HEK293 (cell line): Measurements from ENCODE around the gene CHD5.

Source experiments
- ATF2 ChIP-seq: fragments of 450-650 bp; formaldehyde crosslinking; IDR thresholded peaks from 2 replicates; pipeline ENCODE4 v1.5.1; 2016; ENCODE audit warnings: missing biosample characterization, missing genetic modification characterization, low read depth
- BCL11A ChIP-seq: fragments of 450-650 bp; formaldehyde crosslinking; IDR thresholded peaks from 2 replicates; pipeline ENCODE4 v1.5.1; 2016; ENCODE audit warnings: low read depth, missing biosample characterization, missing genetic modification characterization
- ELK4 ChIP-seq: IDR thresholded peaks from 2 replicates; pipeline ENCODE4 v1.6.1; 2011; ENCODE audit warnings: mild to moderate bottlenecking, low read depth, low read length, borderline replicate concordance
- PRDM6 ChIP-seq: fragments of 450-650 bp; formaldehyde crosslinking; IDR thresholded peaks from 2 replicates; pipeline ENCODE4 v1.5.1; 2017; ENCODE audit warnings: missing biosample characterization, missing genetic modification characterization
- RBAK ChIP-seq: fragments of 450-650 bp; formaldehyde crosslinking; IDR thresholded peaks from 2 replicates; pipeline ENCODE4 v1.5.1; 2016; ENCODE audit warnings: missing biosample characterization, missing genetic modification characterization
- YY2 ChIP-seq: fragments of 450-650 bp; formaldehyde crosslinking; IDR thresholded peaks from 2 replicates; pipeline ENCODE4 v1.5.1; 2016; ENCODE audit warnings: missing biosample characterization, missing genetic modification characterization
- ZFHX2 ChIP-seq: fragments of 450-650 bp; formaldehyde crosslinking; conservative IDR thresholded peaks from 2 replicates; pipeline ENCODE4 v1.5.1; 2016; ENCODE audit warnings: missing biosample characterization, missing genetic modification characterization
- ZFP41 ChIP-seq: fragments of 450-650 bp; formaldehyde crosslinking; IDR thresholded peaks from 2 replicates; pipeline ENCODE4 v1.5.1; 2016; ENCODE audit warnings: missing biosample characterization, missing genetic modification characterization, borderline replicate concordance
- ZFP69B ChIP-seq: fragments of 450-650 bp; formaldehyde crosslinking; IDR thresholded peaks from 2 replicates; pipeline ENCODE4 v1.5.1; 2016; ENCODE audit warnings: missing biosample characterization, missing genetic modification characterization
- ZNF140 ChIP-seq: fragments of 450-650 bp; formaldehyde crosslinking; IDR thresholded peaks from 2 replicates; pipeline ENCODE4 v1.5.1; 2016; ENCODE audit warnings: missing biosample characterization, missing genetic modification characterization
- ZNF23 ChIP-seq: fragments of 450-650 bp; formaldehyde crosslinking; IDR thresholded peaks from 2 replicates; pipeline ENCODE4 v1.5.1; 2016; ENCODE audit warnings: missing biosample characterization, missing genetic modification characterization, borderline replicate concordance
- ZNF354C ChIP-seq: fragments of 450-650 bp; formaldehyde crosslinking; IDR thresholded peaks from 2 replicates; pipeline ENCODE4 v1.5.1; 2016; ENCODE audit warnings: missing biosample characterization, missing genetic modification characterization, low read depth, borderline replicate concordance
- ZNF426 ChIP-seq: fragments of 450-650 bp; formaldehyde crosslinking; IDR thresholded peaks from 2 replicates; pipeline ENCODE4 v1.5.1; 2017; ENCODE audit warnings: missing biosample characterization, missing genetic modification characterization, mild to moderate bottlenecking, inconsistent platforms, moderate library complexity
- ZNF514 ChIP-seq: fragments of 450-650 bp; formaldehyde crosslinking; IDR thresholded peaks from 2 replicates; pipeline ENCODE4 v1.5.1; 2016; ENCODE audit warnings: missing biosample characterization, missing genetic modification characterization
- ZNF518A ChIP-seq: fragments of 450-650 bp; formaldehyde crosslinking; conservative IDR thresholded peaks from 2 replicates; pipeline ENCODE4 v1.5.1; 2016; ENCODE audit warnings: low read depth, missing biosample characterization, missing genetic modification characterization
- ZNF548 ChIP-seq: fragments of 450-650 bp; formaldehyde crosslinking; IDR thresholded peaks from 2 replicates; pipeline ENCODE4 v1.5.1; 2016; ENCODE audit warnings: missing biosample characterization, missing genetic modification characterization
- ZNF596 ChIP-seq: fragments of 450-650 bp; IDR thresholded peaks from 2 replicates; pipeline ENCODE4 v1.5.0; 2018; ENCODE audit warnings: missing biosample characterization, mild to moderate bottlenecking, missing genetic modification characterization, moderate library complexity
- ZNF623 ChIP-seq: fragments of 450-650 bp; formaldehyde crosslinking; IDR thresholded peaks from 2 replicates; pipeline ENCODE4 v1.5.1; 2016; ENCODE audit warnings: missing biosample characterization, missing genetic modification characterization
- ZNF639 ChIP-seq: fragments of 450-650 bp; formaldehyde crosslinking; IDR thresholded peaks from 2 replicates; pipeline ENCODE4 v1.5.1; 2016; ENCODE audit warnings: missing biosample characterization, missing genetic modification characterization
- ZNF664 ChIP-seq: fragments of 450-650 bp; formaldehyde crosslinking; IDR thresholded peaks from 2 replicates; pipeline ENCODE4 v1.5.1; 2016; ENCODE audit warnings: missing biosample characterization, missing genetic modification characterization
- ZNF677 ChIP-seq: fragments of 450-650 bp; IDR thresholded peaks from 2 replicates; pipeline ENCODE4 v1.5.0; 2018; ENCODE audit warnings: missing biosample characterization, mild to moderate bottlenecking, missing genetic modification characterization, moderate library complexity
- ZNF692 ChIP-seq: fragments of 450-650 bp; formaldehyde crosslinking; IDR thresholded peaks from 2 replicates; pipeline ENCODE4 v1.5.1; 2016; ENCODE audit warnings: missing biosample characterization, missing genetic modification characterization
- ZSCAN18 ChIP-seq: fragments of 450-650 bp; formaldehyde crosslinking; IDR thresholded peaks from 2 replicates; pipeline ENCODE4 v1.5.1; 2016; ENCODE audit warnings: missing biosample characterization, missing genetic modification characterization
- ZSCAN4 ChIP-seq: fragments of 450-650 bp; formaldehyde crosslinking; IDR thresholded peaks from 2 replicates; pipeline ENCODE4 v1.5.1; 2017; ENCODE audit warnings: missing biosample characterization, missing genetic modification characterization

The CHD5 gene

GRCh38 chr1:6157528-6158174 lies 22.5 kb downstream of the CHD5 start (continued):
- TF ChIP-seq ZNF692 (tag by site-specific recombination) (0 out of 2 replicates have a peak, but pooled peaks have one; percentile 14), ZNF354C (no peak), RBAK (tag by site-specific recombination) (no peak), ZNF518A (tag by site-specific recombination) (no peak), ZSCAN18 (tag by site-specific recombination) (no peak), ZNF548 (tag by site-specific recombination) (no peak), ELK4 (no peak), ZNF426 (tag by site-specific recombination) (no peak), ZSCAN4 (tag by site-specific recombination) (no peak), ZNF514 (no peak), ZFHX2 (tag by site-specific recombination) (peak; percentile 34; the same call in 1 of the 2 replicates), ZNF140 (tag by site-specific recombination) (no peak), ZFP41 (tag by site-specific recombination) (no peak), ZNF677 (tag by site-specific recombination) (no peak), ZNF596 (tag by site-specific recombination) (no peak), ZFP69B (tag by site-specific recombination) (no peak), BCL11A (no peak), ATF2 (no peak), ZNF664 (tag by site-specific recombination) (no peak), ZNF623 (no peak), ZNF639 (peak; percentile 34; the same call in 1 of the 2 replicates), YY2 (tag by site-specific recombination) (no peak), PRDM6 (tag by site-specific recombination) (no peak), ZNF23 (tag by site-specific recombination) (no peak)
